ENCODE measurements around the gene BAG1.

DNA sequence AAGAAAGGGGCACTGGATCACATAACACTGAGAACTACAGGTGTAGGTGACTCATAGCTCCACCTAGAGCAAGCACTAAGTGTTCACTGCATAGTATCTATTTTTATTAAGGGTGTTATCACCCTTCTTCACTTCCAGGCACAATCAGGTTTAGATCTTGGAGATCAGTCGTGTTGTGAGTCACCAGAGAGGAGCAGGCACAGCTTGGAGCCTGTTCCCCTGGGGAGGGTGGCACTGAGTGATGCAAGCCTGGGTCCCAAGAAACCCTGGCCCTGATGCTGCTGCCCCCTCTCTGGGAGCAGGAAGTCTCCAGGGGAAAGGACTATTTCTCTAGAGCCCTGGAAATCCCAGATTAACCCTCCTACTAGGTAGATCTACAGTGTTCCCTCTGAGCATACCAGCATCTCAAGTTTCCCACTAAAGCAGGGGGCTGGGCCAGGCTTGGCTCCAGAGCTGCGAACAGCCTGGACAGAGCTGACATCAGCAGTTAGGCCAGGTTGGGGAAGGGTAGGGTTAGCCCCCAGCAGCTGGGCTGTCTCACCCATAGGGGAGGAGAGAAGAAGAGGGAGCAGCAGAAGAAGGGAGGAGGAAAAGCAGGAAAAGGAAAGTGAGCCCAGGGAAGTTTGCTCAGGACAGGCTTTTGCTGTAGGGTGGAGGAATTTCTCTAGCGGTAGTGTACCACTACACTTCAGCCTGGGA lies 52.7 kb downstream of the BAG1 start:
- TF ChIP-seq, protein P1, sequence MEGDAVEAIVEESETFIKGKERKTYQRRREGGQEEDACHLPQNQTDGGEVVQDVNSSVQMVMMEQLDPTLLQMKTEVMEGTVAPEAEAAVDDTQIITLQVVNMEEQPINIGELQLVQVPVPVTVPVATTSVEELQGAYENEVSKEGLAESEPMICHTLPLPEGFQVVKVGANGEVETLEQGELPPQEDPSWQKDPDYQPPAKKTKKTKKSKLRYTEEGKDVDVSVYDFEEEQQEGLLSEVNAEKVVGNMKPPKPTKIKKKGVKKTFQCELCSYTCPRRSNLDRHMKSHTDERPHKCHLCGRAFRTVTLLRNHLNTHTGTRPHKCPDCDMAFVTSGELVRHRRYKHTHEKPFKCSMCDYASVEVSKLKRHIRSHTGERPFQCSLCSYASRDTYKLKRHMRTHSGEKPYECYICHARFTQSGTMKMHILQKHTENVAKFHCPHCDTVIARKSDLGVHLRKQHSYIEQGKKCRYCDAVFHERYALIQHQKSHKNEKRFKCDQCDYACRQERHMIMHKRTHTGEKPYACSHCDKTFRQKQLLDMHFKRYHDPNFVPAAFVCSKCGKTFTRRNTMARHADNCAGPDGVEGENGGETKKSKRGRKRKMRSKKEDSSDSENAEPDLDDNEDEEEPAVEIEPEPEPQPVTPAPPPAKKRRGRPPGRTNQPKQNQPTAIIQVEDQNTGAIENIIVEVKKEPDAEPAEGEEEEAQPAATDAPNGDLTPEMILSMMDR (IDR thresholded peaks at IDR 0.05): no peak
- TF ChIP-seq EZH2 (IDR thresholded peaks at IDR 0.05; ENCODE audit: borderline replicate concordance, insufficient read depth, low read depth, low read length, poor library complexity, severe bottlenecking): no peak

Data from B cell (primary cell).